ENCODE data around the gene NLRC3.

Gene NLRC3

GRCh38 chr16:3562914-3563480 lies 14.2 kb downstream of the NLRC3 start:
- H3K4me3 ChIP-seq (replicated peaks; ENCODE audit: low read depth, low read length): no peak overlapping the region
- no peak for DNase-seq (ENCODE audit: low read depth)
- no peak for TF ChIP-seq CTCF (IDR thresholded peaks at IDR 0.05; ENCODE audit: low read length, missing control alignments)

GRCh38 chr16:3561626-3562025 lies 15.6 kb downstream of the NLRC3 start:
- H3K4me3 ChIP-seq (replicated peaks; ENCODE audit: low read depth, low read length): no peak overlapping the region
- TF ChIP-seq CTCF (IDR thresholded peaks at IDR 0.05; ENCODE audit: low read length, missing control alignments): no peak
- DNase-seq (ENCODE audit: low read depth): no peak

- no peak for TF ChIP-seq CTCF (IDR thresholded peaks at IDR 0.05; ENCODE audit: low read length, missing control alignments)
- DNase-seq (ENCODE audit: low read depth): no peak
- no peak overlapping the region for H3K4me3 ChIP-seq (replicated peaks; ENCODE audit: low read depth, low read length)
Measured at GRCh38 chr16:3554351-3554928, 22.8 kb downstream of the NLRC3 start.

GRCh38 chr16:3553138-3553923 lies 23.9 kb downstream of the NLRC3 start:
- no peak overlapping the region for H3K4me3 ChIP-seq (replicated peaks; ENCODE audit: low read depth, low read length)
- TF ChIP-seq CTCF (IDR thresholded peaks at IDR 0.05; ENCODE audit: low read length, missing control alignments): no peak
- no peak for DNase-seq (ENCODE audit: low read depth)

GRCh38 chr16:3550851-3551847 lies 26.1 kb downstream of the NLRC3 start:
- no peak for DNase-seq (ENCODE audit: low read depth)
- no peak for TF ChIP-seq CTCF (IDR thresholded peaks at IDR 0.05; ENCODE audit: low read length, missing control alignments)

GRCh38 chr16:3549906-3550305 lies 27.3 kb downstream of the NLRC3 start:
- no peak for DNase-seq (ENCODE audit: low read depth)
- TF ChIP-seq CTCF (IDR thresholded peaks at IDR 0.05; ENCODE audit: low read length, missing control alignments): no peak
- H3K4me3 ChIP-seq (replicated peaks; ENCODE audit: low read depth, low read length): no peak overlapping the region

More at GRCh38 chr16:3550851-3551847, 26.1 kb downstream of the NLRC3 start:
- H3K4me3 ChIP-seq (replicated peaks; ENCODE audit: low read depth, low read length): no peak overlapping the region

Data from fibroblast of pulmonary artery (primary cell).